IMR-90 (cell line): Measurements from ENCODE around the gene NBPF3.

Experiments used
- POLR2A ChIP-seq: IDR thresholded peaks from 2 replicates; pipeline ENCODE4 v1.6.1; 2012; ENCODE audit warnings: mild to moderate bottlenecking, low read depth, low read length
- RFX5 ChIP-seq: IDR thresholded peaks from 2 replicates; pipeline ENCODE4 v1.8.0; 2012; ENCODE audit warnings: low read depth, mild to moderate bottlenecking, low read length, moderate library complexity
- SMC3 ChIP-seq: fragments of 150-350 bp; IDR thresholded peaks from 2 replicates; pipeline ENCODE4 v1.6.1; 2016; ENCODE audit warnings: low read depth, mild to moderate bottlenecking, antibody characterized with exemption, low read length, moderate library complexity
- TF ChIP-seq, protein P1 (sequence below): conservative IDR thresholded peaks from 2 replicates; pipeline ENCODE4 v1.5.1; 2012; ENCODE audit warnings: mild to moderate bottlenecking, low read depth, low read length, improper control_type of control experiment
- TF ChIP-seq, protein P2 (sequence below): fragments of 150-350 bp; IDR thresholded peaks from 2 replicates; pipeline ENCODE4 v1.6.1; 2016; ENCODE audit warnings: low read depth, mild to moderate bottlenecking, low read length, moderate library complexity, borderline replicate concordance

DNA sequence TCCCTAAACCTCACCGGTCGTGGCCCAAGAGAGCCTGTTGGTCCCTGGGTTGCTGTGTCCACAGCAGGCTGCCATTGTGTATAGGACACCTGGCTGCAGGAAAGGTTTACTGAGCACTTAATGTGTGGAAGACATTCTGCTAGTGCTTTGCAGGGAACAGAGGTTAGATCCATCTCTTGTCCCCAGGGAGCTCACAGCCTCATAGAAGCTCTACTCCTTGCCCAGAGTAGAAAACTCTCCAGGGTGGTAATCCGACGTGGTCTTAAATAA, 52.4 kb downstream of the NBPF3 start:
- TF ChIP-seq, protein P1, sequence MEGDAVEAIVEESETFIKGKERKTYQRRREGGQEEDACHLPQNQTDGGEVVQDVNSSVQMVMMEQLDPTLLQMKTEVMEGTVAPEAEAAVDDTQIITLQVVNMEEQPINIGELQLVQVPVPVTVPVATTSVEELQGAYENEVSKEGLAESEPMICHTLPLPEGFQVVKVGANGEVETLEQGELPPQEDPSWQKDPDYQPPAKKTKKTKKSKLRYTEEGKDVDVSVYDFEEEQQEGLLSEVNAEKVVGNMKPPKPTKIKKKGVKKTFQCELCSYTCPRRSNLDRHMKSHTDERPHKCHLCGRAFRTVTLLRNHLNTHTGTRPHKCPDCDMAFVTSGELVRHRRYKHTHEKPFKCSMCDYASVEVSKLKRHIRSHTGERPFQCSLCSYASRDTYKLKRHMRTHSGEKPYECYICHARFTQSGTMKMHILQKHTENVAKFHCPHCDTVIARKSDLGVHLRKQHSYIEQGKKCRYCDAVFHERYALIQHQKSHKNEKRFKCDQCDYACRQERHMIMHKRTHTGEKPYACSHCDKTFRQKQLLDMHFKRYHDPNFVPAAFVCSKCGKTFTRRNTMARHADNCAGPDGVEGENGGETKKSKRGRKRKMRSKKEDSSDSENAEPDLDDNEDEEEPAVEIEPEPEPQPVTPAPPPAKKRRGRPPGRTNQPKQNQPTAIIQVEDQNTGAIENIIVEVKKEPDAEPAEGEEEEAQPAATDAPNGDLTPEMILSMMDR = no peak
- TF ChIP-seq POLR2A (no peak), RFX5 (no peak), SMC3 (no peak)
- TF ChIP-seq, protein P2, sequence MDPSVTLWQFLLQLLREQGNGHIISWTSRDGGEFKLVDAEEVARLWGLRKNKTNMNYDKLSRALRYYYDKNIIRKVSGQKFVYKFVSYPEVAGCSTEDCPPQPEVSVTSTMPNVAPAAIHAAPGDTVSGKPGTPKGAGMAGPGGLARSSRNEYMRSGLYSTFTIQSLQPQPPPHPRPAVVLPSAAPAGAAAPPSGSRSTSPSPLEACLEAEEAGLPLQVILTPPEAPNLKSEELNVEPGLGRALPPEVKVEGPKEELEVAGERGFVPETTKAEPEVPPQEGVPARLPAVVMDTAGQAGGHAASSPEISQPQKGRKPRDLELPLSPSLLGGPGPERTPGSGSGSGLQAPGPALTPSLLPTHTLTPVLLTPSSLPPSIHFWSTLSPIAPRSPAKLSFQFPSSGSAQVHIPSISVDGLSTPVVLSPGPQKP = no peak
